ENCODE data around the gene OTUD6A.

OTUD6A gene

GRCh38 chrX:70026851-70027200, 35.4 kb upstream of the OTUD6A start (continued):
- TF ChIP-seq CREB5 (CRISPR knock-in tag; IDR thresholded peaks at IDR 0.05; ENCODE audit: low read depth): no peak
- TF ChIP-seq CSDC2 (CRISPR knock-in tag; IDR thresholded peaks at IDR 0.05): no peak
- no peak for TF ChIP-seq RARB (CRISPR knock-in tag; IDR thresholded peaks at IDR 0.05)
- no peak for TF ChIP-seq ZNF8 (CRISPR knock-in tag; IDR thresholded peaks at IDR 0.05)

DNA sequence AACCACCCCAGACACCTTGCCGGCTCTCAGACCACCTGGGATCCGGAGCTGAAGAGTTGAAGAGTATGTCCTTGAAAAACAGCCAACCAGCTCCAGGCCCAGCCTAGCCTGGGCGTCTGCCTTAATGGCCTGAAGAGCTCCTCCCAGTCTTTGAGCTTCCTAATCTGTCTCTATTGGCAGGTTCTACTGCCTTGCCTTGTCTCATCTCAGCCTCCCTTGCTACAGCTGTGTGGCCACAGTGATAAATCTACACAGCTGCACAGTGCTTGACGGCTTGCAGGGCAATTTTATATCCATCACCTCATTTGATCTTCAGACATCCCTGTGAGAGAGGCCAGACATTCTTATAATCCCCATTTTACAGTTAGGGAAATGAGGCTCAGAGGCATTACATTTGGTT, 32.4 kb upstream of the OTUD6A start:
- TF ChIP-seq TCF4 (CRISPR knock-in tag; IDR thresholded peaks at IDR 0.05; ENCODE audit: borderline replicate concordance): no peak
- no peak for TF ChIP-seq PPARA (CRISPR knock-in tag; IDR thresholded peaks at IDR 0.05; ENCODE audit: borderline replicate concordance)
- TF ChIP-seq, protein P1, sequence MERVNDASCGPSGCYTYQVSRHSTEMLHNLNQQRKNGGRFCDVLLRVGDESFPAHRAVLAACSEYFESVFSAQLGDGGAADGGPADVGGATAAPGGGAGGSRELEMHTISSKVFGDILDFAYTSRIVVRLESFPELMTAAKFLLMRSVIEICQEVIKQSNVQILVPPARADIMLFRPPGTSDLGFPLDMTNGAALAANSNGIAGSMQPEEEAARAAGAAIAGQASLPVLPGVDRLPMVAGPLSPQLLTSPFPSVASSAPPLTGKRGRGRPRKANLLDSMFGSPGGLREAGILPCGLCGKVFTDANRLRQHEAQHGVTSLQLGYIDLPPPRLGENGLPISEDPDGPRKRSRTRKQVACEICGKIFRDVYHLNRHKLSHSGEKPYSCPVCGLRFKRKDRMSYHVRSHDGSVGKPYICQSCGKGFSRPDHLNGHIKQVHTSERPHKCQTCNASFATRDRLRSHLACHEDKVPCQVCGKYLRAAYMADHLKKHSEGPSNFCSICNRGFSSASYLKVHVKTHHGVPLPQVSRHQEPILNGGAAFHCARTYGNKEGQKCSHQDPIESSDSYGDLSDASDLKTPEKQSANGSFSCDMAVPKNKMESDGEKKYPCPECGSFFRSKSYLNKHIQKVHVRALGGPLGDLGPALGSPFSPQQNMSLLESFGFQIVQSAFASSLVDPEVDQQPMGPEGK (CRISPR knock-in tag; IDR thresholded peaks at IDR 0.05; ENCODE audit: borderline replicate concordance): no peak
- no peak for TF ChIP-seq GLIS3 (CRISPR knock-in tag; IDR thresholded peaks at IDR 0.05)
- TF ChIP-seq OSR1 (CRISPR knock-in tag; IDR thresholded peaks at IDR 0.05): no peak
- no peak for TF ChIP-seq BACH2 (CRISPR knock-in tag; IDR thresholded peaks at IDR 0.05; ENCODE audit: borderline replicate concordance)
- no peak for TF ChIP-seq ISL1 (CRISPR knock-in tag; IDR thresholded peaks at IDR 0.05)
- TF ChIP-seq ZNF565 (CRISPR knock-in tag; conservative IDR thresholded peaks at IDR 0.05; ENCODE audit: low read depth): no peak
- no peak for TF ChIP-seq SNAI2 (CRISPR knock-in tag; IDR thresholded peaks at IDR 0.05)
- no peak for TF ChIP-seq ZNF8 (CRISPR knock-in tag; IDR thresholded peaks at IDR 0.05)
- no peak for TF ChIP-seq TOX (CRISPR knock-in tag; IDR thresholded peaks at IDR 0.05; ENCODE audit: borderline replicate concordance)
- TF ChIP-seq ZFP30 (CRISPR knock-in tag; IDR thresholded peaks at IDR 0.05): no peak
- TF ChIP-seq RARB (CRISPR knock-in tag; IDR thresholded peaks at IDR 0.05): no peak
- ATAC-seq: no peak

DNA sequence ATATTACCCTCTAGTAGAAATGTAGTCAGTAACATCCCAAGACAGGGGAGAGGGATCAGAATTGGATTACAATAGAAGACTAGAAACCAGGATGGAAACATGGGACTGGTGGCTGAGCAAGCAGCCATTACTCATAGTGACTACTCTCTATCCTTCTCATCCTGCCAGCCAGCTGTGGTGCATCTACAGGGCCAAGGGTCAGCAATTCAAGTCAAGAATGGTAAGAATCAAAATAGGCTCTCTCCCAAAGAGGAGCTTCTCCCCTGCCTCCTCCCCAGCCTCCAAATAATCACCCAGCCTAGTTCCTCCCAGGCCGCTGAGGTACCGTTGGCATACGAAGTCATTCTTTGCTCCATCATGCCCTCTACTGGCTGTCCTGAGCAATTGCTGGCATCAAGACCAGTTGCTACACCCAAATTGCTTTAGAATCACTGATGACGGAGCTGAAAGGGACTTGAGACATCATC, 31.9 kb upstream of the OTUD6A start:
- no peak for TF ChIP-seq TSHZ2 (CRISPR knock-in tag; IDR thresholded peaks at IDR 0.05)
- TF ChIP-seq PPARA (CRISPR knock-in tag; IDR thresholded peaks at IDR 0.05; ENCODE audit: borderline replicate concordance): no peak
- TF ChIP-seq, protein P1 (CRISPR knock-in tag; IDR thresholded peaks at IDR 0.05; ENCODE audit: borderline replicate concordance): no peak
- TF ChIP-seq ZFP3 (CRISPR knock-in tag; IDR thresholded peaks at IDR 0.05): no peak
- TF ChIP-seq CREB5 (CRISPR knock-in tag; IDR thresholded peaks at IDR 0.05; ENCODE audit: low read depth): no peak
- no peak for TF ChIP-seq ZFP30 (CRISPR knock-in tag; IDR thresholded peaks at IDR 0.05)
- TF ChIP-seq BACH2 (CRISPR knock-in tag; IDR thresholded peaks at IDR 0.05; ENCODE audit: borderline replicate concordance): no peak
- TF ChIP-seq ESRRG (CRISPR knock-in tag; IDR thresholded peaks at IDR 0.05): no peak
- no peak for TF ChIP-seq ZNF8 (CRISPR knock-in tag; IDR thresholded peaks at IDR 0.05)
- TF ChIP-seq TOX (CRISPR knock-in tag; IDR thresholded peaks at IDR 0.05; ENCODE audit: borderline replicate concordance): no peak
- no peak for TF ChIP-seq TCF4 (CRISPR knock-in tag; IDR thresholded peaks at IDR 0.05; ENCODE audit: borderline replicate concordance)
- no peak for TF ChIP-seq ISL1 (CRISPR knock-in tag; IDR thresholded peaks at IDR 0.05)
- TF ChIP-seq ZNF565 (CRISPR knock-in tag; conservative IDR thresholded peaks at IDR 0.05; ENCODE audit: low read depth): no peak
- no peak for TF ChIP-seq SNAI2 (CRISPR knock-in tag; IDR thresholded peaks at IDR 0.05)
- no peak for TF ChIP-seq ZC3H10 (CRISPR knock-in tag; IDR thresholded peaks at IDR 0.05)
- TF ChIP-seq ZNF70 (CRISPR knock-in tag; IDR thresholded peaks at IDR 0.05): no peak
- ATAC-seq: peak; percentile 82
